Neural cell (in vitro differentiated cells): ENCODE results near the gene CMTM8. TPM values are rescaled to one million over a fixed set of nuclear protein-coding genes. Genes with fewer than 3 reads are reported as not detected.

Experiments
- H2AFZ ChIP-seq: fragments of 200-600, 300-800 bp; sonication (generic), shearing (Covaris generic); 2 replicates; pipeline ENCODE4 v1.6.0; 2014; ENCODE audit warnings: low read depth, mild to moderate bottlenecking, antibody characterized with exemption, low read length, moderate library complexity
- H3F3A ChIP-seq: fragments of 200-600 bp; shearing (Covaris generic); 2 replicates; pipeline ENCODE4 v1.6.1; 2016; ENCODE audit warnings: mild to moderate bottlenecking, moderate library complexity, mixed read lengths, antibody characterized with exemption, low read length; ENCODE audit not compliant: insufficient read depth, poor library complexity, severe bottlenecking
- H3K27ac ChIP-seq: fragments of 200-600, 300-800 bp; sonication (generic), shearing (Covaris generic); 2 replicates; pipeline ENCODE4 v1.5.1; 2014; ENCODE audit warnings: mild to moderate bottlenecking, low read length, moderate library complexity
- H3K27me3 ChIP-seq: fragments of 300-800, 200-600 bp; sonication (generic), shearing (Covaris generic); 2 replicates; pipeline ENCODE4 v1.6.0; 2014; ENCODE audit warnings: mild to moderate bottlenecking, low read depth, low read length, moderate library complexity; ENCODE audit not compliant: insufficient read depth
- H3K36me3 ChIP-seq: fragments of 300-800, 200-600 bp; sonication (generic), shearing (Covaris generic); 2 replicates; pipeline ENCODE4 v1.5.1; 2014; ENCODE audit warnings: mild to moderate bottlenecking, antibody characterized with exemption, low read length, moderate library complexity; ENCODE audit not compliant: insufficient read depth
- H3K4me2 ChIP-seq: fragments of 300-800, 200-600 bp; sonication (generic), shearing (Covaris generic); 2 replicates; pipeline ENCODE4 v1.6.0; 2014; ENCODE audit warnings: mild to moderate bottlenecking, low read length
- H3K4me3 ChIP-seq: fragments of 300-800, 200-600 bp; sonication (generic), shearing (Covaris generic); 2 replicates; pipeline ENCODE4 v1.5.1; 2014; ENCODE audit warnings: mild to moderate bottlenecking, low read length, moderate library complexity
- H3K79me2 ChIP-seq: fragments of 200-600 bp; shearing (Covaris generic); replicated peaks from 2 replicates; pipeline ENCODE4 v1.6.0; 2014; ENCODE audit warnings: mild to moderate bottlenecking, low read length, moderate library complexity; ENCODE audit not compliant: insufficient read depth
- H3K9ac ChIP-seq: fragments of 300-800, 200-600 bp; sonication (generic), shearing (Covaris generic); 2 replicates; pipeline ENCODE4 v1.6.1; 2016; ENCODE audit warnings: mild to moderate bottlenecking, low read length, mixed read lengths
- H3K9me2 ChIP-seq: fragments of 200-600 bp; shearing (Covaris generic); 2 replicates; pipeline ENCODE4 v1.6.1; 2016; ENCODE audit warnings: mild to moderate bottlenecking, low read length, mixed read lengths; ENCODE audit not compliant: insufficient read depth
- H3K9me3 ChIP-seq: fragments of 200-600, 300-800 bp; sonication (generic), shearing (Covaris generic); 2 replicates; pipeline ENCODE4 v1.6.1; 2016; ENCODE audit warnings: mild to moderate bottlenecking, mixed run types, low read length, moderate library complexity, mixed read lengths
- H4K20me1 ChIP-seq: fragments of 200-600 bp; shearing (Covaris generic); 2 replicates; pipeline ENCODE4 v1.6.1; 2016; ENCODE audit warnings: mild to moderate bottlenecking, mixed run types; ENCODE audit not compliant: insufficient read depth
- EP300 ChIP-seq: fragments of 450-650 bp; conservative IDR thresholded peaks from 2 replicates; pipeline ENCODE4 v1.6.1; 2014; ENCODE audit warnings: antibody characterized with exemption, mild to moderate bottlenecking, moderate library complexity; ENCODE audit not compliant: poor library complexity, severe bottlenecking
- EZH2 ChIP-seq: fragments of 200-600, 300-800 bp; shearing (Covaris generic), sonication (generic); IDR thresholded peaks from 2 replicates; pipeline ENCODE4 v1.6.1; 2014; ENCODE audit warnings: antibody characterized with exemption, low read length, borderline replicate concordance, mild to moderate bottlenecking; ENCODE audit not compliant: insufficient read depth, poor library complexity, severe bottlenecking
- MXI1 ChIP-seq: fragments of 450-650 bp; conservative IDR thresholded peaks from 2 replicates; pipeline ENCODE4 v1.6.1; 2014; ENCODE audit warnings: antibody characterized with exemption, mild to moderate bottlenecking; ENCODE audit not compliant: poor library complexity, severe bottlenecking
- POLR2AphosphoS5 ChIP-seq: IDR thresholded peaks from 2 replicates; pipeline ENCODE4 v1.6.1; 2012
- RAD21 ChIP-seq: fragments of 450-650 bp; conservative IDR thresholded peaks from 2 replicates; pipeline ENCODE4 v1.6.1; 2014; ENCODE audit warnings: antibody characterized with exemption, mild to moderate bottlenecking, moderate library complexity
- SMC3 ChIP-seq: fragments of 450-650 bp; conservative IDR thresholded peaks from 2 replicates; pipeline ENCODE4 v1.6.1; 2014; ENCODE audit warnings: antibody characterized with exemption, mild to moderate bottlenecking, moderate library complexity; ENCODE audit not compliant: poor library complexity
- TAF1 ChIP-seq: IDR thresholded peaks from 2 replicates; pipeline ENCODE4 v1.6.1; 2012; ENCODE audit warnings: low read depth
- polyA plus RNA-seq: library from polyadenylated mRNA; depleted of rRNA; stranded (reverse); fragments of >200 nt; gene quantifications from 2 replicates; pipeline ENCODE4 v1.2.3, GENCODE V29; 2014
- TF ChIP-seq, protein P1 (sequence below): fragments of 450-650 bp; IDR thresholded peaks from 2 replicates; pipeline ENCODE4 v1.5.1; 2014; ENCODE audit warnings: antibody characterized with exemption, mild to moderate bottlenecking, moderate library complexity; ENCODE audit not compliant: poor library complexity, severe bottlenecking
- TF ChIP-seq, protein P2 (sequence below): IDR thresholded peaks from 2 replicates; pipeline ENCODE4 v1.6.1; 2012; ENCODE audit warnings: borderline replicate concordance

Gene CMTM8
- polyA plus RNA-seq, 1 donor from 2014 or later, result not detected

DNA sequence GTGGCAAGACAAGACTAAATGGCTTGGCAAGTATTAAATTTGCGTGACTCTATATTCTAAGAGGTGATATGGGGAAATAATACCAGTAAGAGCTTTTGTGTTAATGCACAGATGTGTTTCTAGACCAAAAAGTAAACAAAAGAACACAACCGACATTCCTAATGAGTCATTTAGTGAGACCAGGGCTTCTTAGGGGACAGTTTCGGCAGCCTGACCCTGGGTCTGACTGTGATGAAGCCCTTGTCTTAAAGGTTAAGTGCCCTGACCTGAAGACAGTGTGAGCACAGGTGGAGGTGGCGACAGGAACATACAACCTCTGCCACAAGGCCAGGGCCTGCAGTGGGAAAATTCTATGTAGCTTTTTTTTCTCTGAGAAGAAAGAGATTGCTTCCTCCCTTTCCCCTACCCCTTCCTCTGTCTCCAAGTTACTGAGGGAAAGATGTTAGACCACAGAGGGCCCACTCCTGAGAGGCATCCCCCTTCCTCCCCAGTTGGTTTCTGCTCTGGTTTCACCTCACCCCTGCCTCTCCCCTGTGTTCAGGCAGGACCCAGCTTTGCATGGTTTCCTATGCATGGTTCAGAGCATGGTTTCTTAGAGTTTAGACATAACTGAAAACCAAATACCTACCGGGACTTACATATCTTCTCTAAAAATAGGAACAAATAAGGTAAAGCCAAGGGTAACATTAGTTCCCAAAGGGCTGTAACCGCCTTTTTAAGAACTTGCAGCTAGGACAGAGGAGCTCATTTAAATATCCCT, 128.3 kb downstream of the CMTM8 start:
- Histone ChIP-seq H3K9ac (no peak overlapping the region), H3K27me3 (no peaks in the 10 kb centered on the region), H4K20me1 (no peaks in the 10 kb centered on the region), H3K36me3 (no peaks in the 10 kb centered on the region), H3K27ac (no peak overlapping the region), H3K79me2 (no peaks in the 10 kb centered on the region), H3K9me3 (no peaks in the 10 kb centered on the region), H3F3A (no peaks in the 10 kb centered on the region), H3K9me2 (no peaks in the 10 kb centered on the region), H2AFZ (no peak overlapping the region), H3K4me2 (no peak overlapping the region), H3K4me3 (no peak overlapping the region)
- no peak for TF ChIP-seq POLR2AphosphoS5
- no peak for TF ChIP-seq SMC3
- no peak for TF ChIP-seq RAD21
- no peak for TF ChIP-seq MXI1
- TF ChIP-seq EP300, result no peak
- TF ChIP-seq, protein P1, sequence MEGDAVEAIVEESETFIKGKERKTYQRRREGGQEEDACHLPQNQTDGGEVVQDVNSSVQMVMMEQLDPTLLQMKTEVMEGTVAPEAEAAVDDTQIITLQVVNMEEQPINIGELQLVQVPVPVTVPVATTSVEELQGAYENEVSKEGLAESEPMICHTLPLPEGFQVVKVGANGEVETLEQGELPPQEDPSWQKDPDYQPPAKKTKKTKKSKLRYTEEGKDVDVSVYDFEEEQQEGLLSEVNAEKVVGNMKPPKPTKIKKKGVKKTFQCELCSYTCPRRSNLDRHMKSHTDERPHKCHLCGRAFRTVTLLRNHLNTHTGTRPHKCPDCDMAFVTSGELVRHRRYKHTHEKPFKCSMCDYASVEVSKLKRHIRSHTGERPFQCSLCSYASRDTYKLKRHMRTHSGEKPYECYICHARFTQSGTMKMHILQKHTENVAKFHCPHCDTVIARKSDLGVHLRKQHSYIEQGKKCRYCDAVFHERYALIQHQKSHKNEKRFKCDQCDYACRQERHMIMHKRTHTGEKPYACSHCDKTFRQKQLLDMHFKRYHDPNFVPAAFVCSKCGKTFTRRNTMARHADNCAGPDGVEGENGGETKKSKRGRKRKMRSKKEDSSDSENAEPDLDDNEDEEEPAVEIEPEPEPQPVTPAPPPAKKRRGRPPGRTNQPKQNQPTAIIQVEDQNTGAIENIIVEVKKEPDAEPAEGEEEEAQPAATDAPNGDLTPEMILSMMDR, result no peak
- TF ChIP-seq EZH2, result no peak
- no peak for TF ChIP-seq TAF1
- TF ChIP-seq, protein P2, sequence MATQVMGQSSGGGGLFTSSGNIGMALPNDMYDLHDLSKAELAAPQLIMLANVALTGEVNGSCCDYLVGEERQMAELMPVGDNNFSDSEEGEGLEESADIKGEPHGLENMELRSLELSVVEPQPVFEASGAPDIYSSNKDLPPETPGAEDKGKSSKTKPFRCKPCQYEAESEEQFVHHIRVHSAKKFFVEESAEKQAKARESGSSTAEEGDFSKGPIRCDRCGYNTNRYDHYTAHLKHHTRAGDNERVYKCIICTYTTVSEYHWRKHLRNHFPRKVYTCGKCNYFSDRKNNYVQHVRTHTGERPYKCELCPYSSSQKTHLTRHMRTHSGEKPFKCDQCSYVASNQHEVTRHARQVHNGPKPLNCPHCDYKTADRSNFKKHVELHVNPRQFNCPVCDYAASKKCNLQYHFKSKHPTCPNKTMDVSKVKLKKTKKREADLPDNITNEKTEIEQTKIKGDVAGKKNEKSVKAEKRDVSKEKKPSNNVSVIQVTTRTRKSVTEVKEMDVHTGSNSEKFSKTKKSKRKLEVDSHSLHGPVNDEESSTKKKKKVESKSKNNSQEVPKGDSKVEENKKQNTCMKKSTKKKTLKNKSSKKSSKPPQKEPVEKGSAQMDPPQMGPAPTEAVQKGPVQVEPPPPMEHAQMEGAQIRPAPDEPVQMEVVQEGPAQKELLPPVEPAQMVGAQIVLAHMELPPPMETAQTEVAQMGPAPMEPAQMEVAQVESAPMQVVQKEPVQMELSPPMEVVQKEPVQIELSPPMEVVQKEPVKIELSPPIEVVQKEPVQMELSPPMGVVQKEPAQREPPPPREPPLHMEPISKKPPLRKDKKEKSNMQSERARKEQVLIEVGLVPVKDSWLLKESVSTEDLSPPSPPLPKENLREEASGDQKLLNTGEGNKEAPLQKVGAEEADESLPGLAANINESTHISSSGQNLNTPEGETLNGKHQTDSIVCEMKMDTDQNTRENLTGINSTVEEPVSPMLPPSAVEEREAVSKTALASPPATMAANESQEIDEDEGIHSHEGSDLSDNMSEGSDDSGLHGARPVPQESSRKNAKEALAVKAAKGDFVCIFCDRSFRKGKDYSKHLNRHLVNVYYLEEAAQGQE, result no peak

DNA sequence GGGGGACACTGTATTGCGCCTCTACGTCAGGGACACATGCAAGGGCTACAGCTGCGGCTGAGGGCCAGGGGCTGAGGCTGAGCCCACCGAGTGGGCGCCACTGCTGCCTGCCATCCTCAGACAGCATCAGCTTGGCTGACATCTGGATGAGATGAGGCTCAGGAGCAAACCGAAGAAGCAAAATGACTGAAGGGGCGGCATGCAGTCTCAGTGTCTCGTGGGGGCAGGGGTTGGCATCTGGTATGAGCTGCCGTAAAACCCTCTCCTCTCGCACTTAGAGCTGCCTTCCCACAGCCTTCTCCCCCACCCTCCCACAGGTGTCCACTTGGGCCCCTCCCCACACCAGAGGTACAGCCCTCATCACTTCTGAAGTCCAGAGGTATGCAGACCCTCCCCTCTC, 129.0 kb downstream of the CMTM8 start:
- Histone ChIP-seq H4K20me1 (no peaks in the 10 kb centered on the region), H3K4me3 (no peak overlapping the region), H3K9me3 (no peaks in the 10 kb centered on the region), H2AFZ (no peak overlapping the region), H3K9me2 (no peaks in the 10 kb centered on the region), H3K79me2 (no peaks in the 10 kb centered on the region), H3K36me3 (no peaks in the 10 kb centered on the region), H3K27ac (no peak overlapping the region), H3K4me2 (no peak overlapping the region), H3F3A (no peaks in the 10 kb centered on the region), H3K27me3 (no peaks in the 10 kb centered on the region), H3K9ac (no peak overlapping the region)
- TF ChIP-seq, protein P2, result no peak
- TF ChIP-seq MXI1 (no peak), TAF1 (no peak), SMC3 (no peak), POLR2AphosphoS5 (no peak), EZH2 (no peak), RAD21 (no peak)
- TF ChIP-seq, protein P1, result no peak
